Spleen (tissue), 11 donors: Measurements from ENCODE around the gene MCCC1. TPM values are rescaled to one million over a fixed set of nuclear protein-coding genes. Genes with fewer than 3 reads are reported as not detected.
A peak's percentile ranks its signal among the peaks of the same experiment; 100 is the strongest.

Source experiments
- DNase-seq: peaks from one replicate; pipeline ENCODE4 v3.0.0-alpha.2; 2020
- H3K27ac ChIP-seq, 8 donors: fragments of 200-600 bp; sonication (generic) in 7 of 8; 1 replicate in 4 of 8; 2 replicates in 4 of 8; pipeline versions ENCODE4 v1.5.0 to v1.8.0; 2016 to 2021; ENCODE audit warnings: inconsistent platforms in 4 of 8, mild to moderate bottlenecking in 4 of 8, moderate library complexity in 1 of 8
- H3K27me3 ChIP-seq, 7 donors: fragments of 200-600 bp; sonication (generic) in 6 of 7; replicated peaks in 1 of 7; 1 replicate in 4 of 7; 2 replicates in 3 of 7; pipeline versions ENCODE4 v1.5.0 to v1.8.0; 2016 to 2021; ENCODE audit warnings: inconsistent platforms in 3 of 7, mild to moderate bottlenecking in 1 of 7
- H3K36me3 ChIP-seq, 6 donors: fragments of 200-600 bp; sonication (generic) in 5 of 6; 1 replicate in 4 of 6; 2 replicates in 2 of 6; pipeline versions ENCODE4 v1.5.0 to v1.8.0; 2016 to 2021; ENCODE audit warnings: inconsistent platforms in 2 of 6
- H3K4me1 ChIP-seq, 6 donors: fragments of 200-600 bp; sonication (generic) in 5 of 6; 1 replicate in 3 of 6; 2 replicates in 3 of 6; pipeline versions ENCODE4 v1.5.0 to v1.8.0; 2016 to 2021; ENCODE audit warnings: inconsistent platforms in 3 of 6
- H3K4me3 ChIP-seq, 8 donors: fragments of 200-600 bp; sonication (generic) in 7 of 8; 1 replicate in 4 of 8; 2 replicates in 4 of 8; pipeline versions ENCODE4 v1.5.0 to v1.8.0; 2016 to 2021; ENCODE audit warnings: inconsistent platforms in 4 of 8, mild to moderate bottlenecking in 4 of 8, moderate library complexity in 2 of 8
- H3K9me3 ChIP-seq, 8 donors: fragments of 200-600 bp; sonication (generic) in 7 of 8; 1 replicate in 4 of 8; 2 replicates in 4 of 8; pipeline versions ENCODE4 v1.5.0 to v1.8.0; 2016 to 2021; ENCODE audit warnings: inconsistent platforms in 4 of 8
- CTCF ChIP-seq, 11 experiments: fragments of 200-600 bp in 7 of 11; fragments of 450-650 bp in 4 of 11; sonication (generic) in 4 of 11; IDR thresholded peaks in 8 of 11; conservative IDR thresholded peaks in 3 of 11; 1 replicate in 7 of 11; 2 replicates in 4 of 11; pipeline versions ENCODE4 v1.4.0 to v1.8.0; 2016 to 2021; ENCODE audit warnings: antibody characterized with exemption in 11 of 11, inconsistent platforms in 4 of 11, mild to moderate bottlenecking in 1 of 11
- POLR2A ChIP-seq, 3 donors: fragments of 450-650 bp; IDR thresholded peaks; one replicate each; pipeline ENCODE4 v1.5.1; 2017; ENCODE audit warnings: antibody characterized with exemption in 3 of 3, mild to moderate bottlenecking in 1 of 3
- POLR2AphosphoS5 ChIP-seq, 3 donors: sonication (generic); formaldehyde crosslinking; IDR thresholded peaks; one replicate each; pipeline ENCODE4 v1.5.1; 2017; ENCODE audit warnings: antibody characterized with exemption in 3 of 3
- WGBS, 5 donors: extraction: QIAGEN DNeasy Blood & Tissue Kit in 3 of 5; methylation state at CpG; one replicate each; pipeline versions ENCODE4 v1.1.5 to v1.1.7; 2013 to 2018; 5-methylcytosine and 5-hydroxymethylcytosine counted together
- intact Hi-C: fragments of 100-400 bp; cut with DNase I; formaldehyde crosslinking; loops from one replicate; pipeline ENCODE4 v1.15.0; 2023; ENCODE audit warnings: low total_unique reads
- polyA plus RNA-seq, 3 donors: library from polyadenylated mRNA; stranded (reverse); fragments of 200-250 nt; gene quantifications; one replicate each; pipeline ENCODE4 v1.2.1, GENCODE V29; 2013
- total RNA-seq, 7 donors: library from RNA; depleted of rRNA in 3 of 7; stranded (reverse); fragments of >200 nt in 3 of 7; fragmentation: NEBNext Ultra II Directional in 4 of 7; extraction: Animal tissue kit (Norgen Biotek cat#: 25700) in 4 of 7; gene quantifications; one replicate each; pipeline versions ENCODE4 v1.1.0 to v1.2.1, GENCODE V29; 2016 to 2021
- donor health status: healthy with polysubstance abuse.
- donor health status: DM: no; HTN: no; CAD: no; lungs with moderate emphysema.
- donor health status: DM: no; HTN: no; CAD: no.
- donor health status: Bipolar disorder and iron deficiency.
- donor health status: healthy.
- donor health status: DM: no; HTN: no; CAD: no.
- donor health status: DM: yes; HTN: yes; CAD: no.

Gene MCCC1
- total and polyA plus RNA-seq, 10 donors, result 18.6 to 96.1 (median 28.7) TPM

- Histone ChIP-seq H3K36me3 (peaks cover 0 to 8% (median 0%) of the 10 kb centered on the region in 6 donors), H3K9me3 (no peaks in the 10 kb centered on the region), H3K4me3 (peak overlapping the region in 1 of 8 donors; percentile 85), H3K4me1 (peaks cover 12 to 66% (median 30%) of the 10 kb centered on the region in 6 donors), H3K27me3 (no peaks in the 10 kb centered on the region), H3K27ac (no peak overlapping the region)
- no peak for DNase-seq
- intact Hi-C loops, result no loop called here
- no peak for TF ChIP-seq POLR2A (IDR thresholded peaks at IDR 0.05)
- no peak for TF ChIP-seq POLR2AphosphoS5 (IDR thresholded peaks at IDR 0.05)
- TF ChIP-seq CTCF (IDR thresholded peaks at IDR 0.05 in 8 of 11, conservative IDR thresholded peaks at IDR 0.05 in 3 of 11), result no peak
- 76 to 87% (median 83%) methylated on average over 5 of the region's 5 CpGs for WGBS, 5 donors
Measured at GRCh38 chr3:182978387-182978786, 120.9 kb downstream of the MCCC1 start.

GRCh38 chr3:182973047-182973446 lies 126.2 kb downstream of the MCCC1 start:
- no peaks in the 10 kb centered on the region for H3K27me3 ChIP-seq
- intact Hi-C loops, result no loop called here
- peaks cover 6 to 82% (median 22%) of the 10 kb centered on the region in 6 donors for H3K4me1 ChIP-seq
- no peak overlapping the region for H3K27ac ChIP-seq
- no peaks in the 10 kb centered on the region for H3K9me3 ChIP-seq
- 90 to 98% (median 94%) methylated on average over 5 of the region's 5 CpGs for WGBS, 5 donors
- H3K4me3 ChIP-seq, result no peak overlapping the region
- no peak for TF ChIP-seq POLR2AphosphoS5 (IDR thresholded peaks at IDR 0.05)
- no peak for TF ChIP-seq CTCF (IDR thresholded peaks at IDR 0.05 in 8 of 11, conservative IDR thresholded peaks at IDR 0.05 in 3 of 11)
- no peak for TF ChIP-seq POLR2A (IDR thresholded peaks at IDR 0.05)
- H3K36me3 ChIP-seq, result peaks cover 0 to 20% (median 0%) of the 10 kb centered on the region in 6 donors
- no peak for DNase-seq

GRCh38 chr3:182972387-182972786 lies 126.9 kb downstream of the MCCC1 start:
- Histone ChIP-seq H3K4me1 (peaks cover 11 to 82% (median 26%) of the 10 kb centered on the region in 6 donors), H3K36me3 (peaks cover 0 to 20% (median 0%) of the 10 kb centered on the region in 6 donors), H3K4me3 (no peak overlapping the region), H3K27me3 (no peaks in the 10 kb centered on the region), H3K27ac (no peak overlapping the region), H3K9me3 (no peaks in the 10 kb centered on the region)
- TF ChIP-seq CTCF (IDR thresholded peaks at IDR 0.05 in 8 of 11, conservative IDR thresholded peaks at IDR 0.05 in 3 of 11) (no peak), POLR2AphosphoS5 (IDR thresholded peaks at IDR 0.05) (no peak), POLR2A (IDR thresholded peaks at IDR 0.05) (no peak)
- DNase-seq, result no peak
- whole genome bisulfite sequencing, 5 donors, result 88 to 94% (median 93%) methylated on average over 6 of the region's 6 CpGs
- intact Hi-C loops, result no loop called here

- DNase-seq, result no peak
- no peaks in the 10 kb centered on the region for H3K27me3 ChIP-seq
Measured at GRCh38 chr3:182971637-182972036, 127.7 kb downstream of the MCCC1 start.

More at GRCh38 chr3:182971637-182972036, 127.7 kb downstream of the MCCC1 start:
- H3K9me3 ChIP-seq, result no peaks in the 10 kb centered on the region
- H3K36me3 ChIP-seq, result peaks cover 0 to 20% (median 0%) of the 10 kb centered on the region in 6 donors
- peaks cover 11 to 82% (median 30%) of the 10 kb centered on the region in 6 donors for H3K4me1 ChIP-seq
- H3K4me3 ChIP-seq, result no peak overlapping the region
- 58 to 79% (median 77%) methylated on average over 2 of the region's 2 CpGs for WGBS, 5 donors
- intact Hi-C loops, result no loop called here
- H3K27ac ChIP-seq, result no peak overlapping the region
- TF ChIP-seq POLR2A (IDR thresholded peaks at IDR 0.05), result no peak
